Neural cell (in vitro differentiated cells): ENCODE results near the gene CPM. TPM values are rescaled to one million over a fixed set of nuclear protein-coding genes. Genes with fewer than 3 reads are reported as not detected.
"Not testable (repeated sequence)": the region's sequence is repeated elsewhere in the genome, so short reads cannot be mapped to it uniquely, and the experiment has no call there.

Experiments used
- H2AFZ ChIP-seq: fragments of 200-600, 300-800 bp; sonication (generic), shearing (Covaris generic); 2 replicates; pipeline ENCODE4 v1.6.0; 2014; ENCODE audit warnings: low read depth, mild to moderate bottlenecking, antibody characterized with exemption, low read length, moderate library complexity
- H3F3A ChIP-seq: fragments of 200-600 bp; shearing (Covaris generic); 2 replicates; pipeline ENCODE4 v1.6.1; 2016; ENCODE audit warnings: mild to moderate bottlenecking, moderate library complexity, mixed read lengths, antibody characterized with exemption, low read length; ENCODE audit not compliant: insufficient read depth, poor library complexity, severe bottlenecking
- H3K27ac ChIP-seq: fragments of 200-600, 300-800 bp; sonication (generic), shearing (Covaris generic); 2 replicates; pipeline ENCODE4 v1.5.1; 2014; ENCODE audit warnings: mild to moderate bottlenecking, low read length, moderate library complexity
- H3K27me3 ChIP-seq: fragments of 300-800, 200-600 bp; sonication (generic), shearing (Covaris generic); 2 replicates; pipeline ENCODE4 v1.6.0; 2014; ENCODE audit warnings: mild to moderate bottlenecking, low read depth, low read length, moderate library complexity; ENCODE audit not compliant: insufficient read depth
- H3K36me3 ChIP-seq: fragments of 300-800, 200-600 bp; sonication (generic), shearing (Covaris generic); 2 replicates; pipeline ENCODE4 v1.5.1; 2014; ENCODE audit warnings: mild to moderate bottlenecking, antibody characterized with exemption, low read length, moderate library complexity; ENCODE audit not compliant: insufficient read depth
- H3K4me2 ChIP-seq: fragments of 300-800, 200-600 bp; sonication (generic), shearing (Covaris generic); 2 replicates; pipeline ENCODE4 v1.6.0; 2014; ENCODE audit warnings: mild to moderate bottlenecking, low read length
- H3K4me3 ChIP-seq: fragments of 300-800, 200-600 bp; sonication (generic), shearing (Covaris generic); 2 replicates; pipeline ENCODE4 v1.5.1; 2014; ENCODE audit warnings: mild to moderate bottlenecking, low read length, moderate library complexity
- H3K79me2 ChIP-seq: fragments of 200-600 bp; shearing (Covaris generic); replicated peaks from 2 replicates; pipeline ENCODE4 v1.6.0; 2014; ENCODE audit warnings: mild to moderate bottlenecking, low read length, moderate library complexity; ENCODE audit not compliant: insufficient read depth
- H3K9ac ChIP-seq: fragments of 300-800, 200-600 bp; sonication (generic), shearing (Covaris generic); 2 replicates; pipeline ENCODE4 v1.6.1; 2016; ENCODE audit warnings: mild to moderate bottlenecking, low read length, mixed read lengths
- H3K9me2 ChIP-seq: fragments of 200-600 bp; shearing (Covaris generic); 2 replicates; pipeline ENCODE4 v1.6.1; 2016; ENCODE audit warnings: mild to moderate bottlenecking, low read length, mixed read lengths; ENCODE audit not compliant: insufficient read depth
- H3K9me3 ChIP-seq: fragments of 200-600, 300-800 bp; sonication (generic), shearing (Covaris generic); 2 replicates; pipeline ENCODE4 v1.6.1; 2016; ENCODE audit warnings: mild to moderate bottlenecking, mixed run types, low read length, moderate library complexity, mixed read lengths
- H4K20me1 ChIP-seq: fragments of 200-600 bp; shearing (Covaris generic); 2 replicates; pipeline ENCODE4 v1.6.1; 2016; ENCODE audit warnings: mild to moderate bottlenecking, mixed run types; ENCODE audit not compliant: insufficient read depth
- CTCF ChIP-seq: fragments of 450-650 bp; IDR thresholded peaks from 2 replicates; pipeline ENCODE4 v1.5.1; 2014; ENCODE audit warnings: antibody characterized with exemption, mild to moderate bottlenecking, moderate library complexity; ENCODE audit not compliant: poor library complexity, severe bottlenecking
- EP300 ChIP-seq: fragments of 450-650 bp; conservative IDR thresholded peaks from 2 replicates; pipeline ENCODE4 v1.6.1; 2014; ENCODE audit warnings: antibody characterized with exemption, mild to moderate bottlenecking, moderate library complexity; ENCODE audit not compliant: poor library complexity, severe bottlenecking
- EZH2 ChIP-seq: fragments of 200-600, 300-800 bp; shearing (Covaris generic), sonication (generic); IDR thresholded peaks from 2 replicates; pipeline ENCODE4 v1.6.1; 2014; ENCODE audit warnings: antibody characterized with exemption, low read length, borderline replicate concordance, mild to moderate bottlenecking; ENCODE audit not compliant: insufficient read depth, poor library complexity, severe bottlenecking
- MXI1 ChIP-seq: fragments of 450-650 bp; conservative IDR thresholded peaks from 2 replicates; pipeline ENCODE4 v1.6.1; 2014; ENCODE audit warnings: antibody characterized with exemption, mild to moderate bottlenecking; ENCODE audit not compliant: poor library complexity, severe bottlenecking
- POLR2AphosphoS5 ChIP-seq: IDR thresholded peaks from 2 replicates; pipeline ENCODE4 v1.6.1; 2012
- RAD21 ChIP-seq: fragments of 450-650 bp; conservative IDR thresholded peaks from 2 replicates; pipeline ENCODE4 v1.6.1; 2014; ENCODE audit warnings: antibody characterized with exemption, mild to moderate bottlenecking, moderate library complexity
- REST ChIP-seq: IDR thresholded peaks from 2 replicates; pipeline ENCODE4 v1.6.1; 2012; ENCODE audit warnings: borderline replicate concordance
- SMC3 ChIP-seq: fragments of 450-650 bp; conservative IDR thresholded peaks from 2 replicates; pipeline ENCODE4 v1.6.1; 2014; ENCODE audit warnings: antibody characterized with exemption, mild to moderate bottlenecking, moderate library complexity; ENCODE audit not compliant: poor library complexity
- TAF1 ChIP-seq: IDR thresholded peaks from 2 replicates; pipeline ENCODE4 v1.6.1; 2012; ENCODE audit warnings: low read depth
- polyA plus RNA-seq: library from polyadenylated mRNA; depleted of rRNA; stranded (reverse); fragments of >200 nt; gene quantifications from 2 replicates; pipeline ENCODE4 v1.2.3, GENCODE V29; 2014

The CPM gene
- polyA plus RNA-seq, 1 donor from 2014 or later: not detected

- TF ChIP-seq EZH2 (no peak), SMC3 (peak; percentile 3), MXI1 (peak; percentile 34), TAF1 (peak; percentile 89)
Observed at GRCh38 chr12:68808388-68809189, 124.4 kb downstream of the CPM start (continued).

GRCh38 chr12:68807576-68808387, 125.2 kb downstream of the CPM start, which contains the start of gene MDM2:
Gene MDM2, plus strand, starts transcription at chr12:68808177. Its CDS starts 301 bp downstream, at chr12:68808478.
- Histone ChIP-seq H2AFZ (peak within 1 kb of the TSS; percentile 99), H3F3A (no peaks in the 10 kb centered on the region), H3K9ac (peak within 1 kb of the TSS; percentile 99), H3K27me3 (no peaks in the 10 kb centered on the region), H3K79me2 (peaks cover 34% of the 10 kb centered on the region), H4K20me1 (no peaks in the 10 kb centered on the region), H3K4me2 (peak within 1 kb of the TSS; percentile 72), H3K4me3 (peak within 1 kb of the TSS; percentile 97), H3K9me3 (no peaks in the 10 kb centered on the region), H3K9me2 (no peaks in the 10 kb centered on the region), H3K36me3 (peaks cover 4% of the 10 kb centered on the region), H3K27ac (peak within 1 kb of the TSS; percentile 95)
- peak; percentile 66 for TF ChIP-seq MXI1
- TF ChIP-seq RAD21: peak; percentile 28
- TF ChIP-seq TAF1: peak; percentile 97
- no peak for TF ChIP-seq EZH2
- peak; percentile 47 for TF ChIP-seq SMC3
- TF ChIP-seq REST: peak; percentile 81
- peak; percentile 96 for TF ChIP-seq POLR2AphosphoS5
- TF ChIP-seq CTCF: peak; percentile 81
- peak; percentile 40 for TF ChIP-seq EP300

GRCh38 chr12:68807274-68807575, 125.7 kb downstream of the CPM start:
- Histone ChIP-seq H3K4me3 (peak overlapping the region; percentile 97), H3K79me2 (peaks cover 28% of the 10 kb centered on the region), H3K27ac (peak overlapping the region; percentile 95), H2AFZ (peak overlapping the region; percentile 75), H3K9ac (peak overlapping the region; percentile 99)
- H3K9me3 ChIP-seq, H3K9me2 ChIP-seq, H4K20me1 ChIP-seq, H3K36me3 ChIP-seq, H3F3A ChIP-seq, H3K4me2 ChIP-seq, H3K27me3 ChIP-seq: not testable (repeated sequence)
